IMR-90 (cell line): ENCODE measurements around the gene TFAP2A. TPM values are rescaled to one million over a fixed set of nuclear protein-coding genes. Genes with fewer than 3 reads are reported as not detected.

Source experiments
- MAFK ChIP-seq: IDR thresholded peaks from 2 replicates; pipeline ENCODE4 v1.6.1; 2012; ENCODE audit warnings: low read depth, low read length, improper control_type of control experiment
- polyA plus RNA-seq, 3 experiments: library from polyadenylated mRNA; depleted of rRNA; stranded (reverse); fragments of >200 nt; gene quantifications; 2 replicates each; pipeline ENCODE4 v1.2.3, GENCODE V29; 2012; ENCODE audit warnings: low replicate concordance in 1 of 3
- total RNA-seq: library from RNA; depleted of rRNA; stranded (reverse); fragments of >200 nt; gene quantifications from 2 replicates; pipeline ENCODE4 v1.2.3, GENCODE V29; 2012
- TF ChIP-seq, protein P1 (sequence below): conservative IDR thresholded peaks from 2 replicates; pipeline ENCODE4 v1.5.1; 2012; ENCODE audit warnings: mild to moderate bottlenecking, low read depth, low read length, improper control_type of control experiment

The TFAP2A gene
- total and polyA plus RNA-seq, 2 of the 4 experiments (the other 2 are of a cell fraction) = 0.72 to 7.1 TPM

GRCh38 chr6:10412461-10413261, 2.2 kb downstream of the TFAP2A start (continued):
- TF ChIP-seq MAFK = no peak
- TF ChIP-seq, protein P1, sequence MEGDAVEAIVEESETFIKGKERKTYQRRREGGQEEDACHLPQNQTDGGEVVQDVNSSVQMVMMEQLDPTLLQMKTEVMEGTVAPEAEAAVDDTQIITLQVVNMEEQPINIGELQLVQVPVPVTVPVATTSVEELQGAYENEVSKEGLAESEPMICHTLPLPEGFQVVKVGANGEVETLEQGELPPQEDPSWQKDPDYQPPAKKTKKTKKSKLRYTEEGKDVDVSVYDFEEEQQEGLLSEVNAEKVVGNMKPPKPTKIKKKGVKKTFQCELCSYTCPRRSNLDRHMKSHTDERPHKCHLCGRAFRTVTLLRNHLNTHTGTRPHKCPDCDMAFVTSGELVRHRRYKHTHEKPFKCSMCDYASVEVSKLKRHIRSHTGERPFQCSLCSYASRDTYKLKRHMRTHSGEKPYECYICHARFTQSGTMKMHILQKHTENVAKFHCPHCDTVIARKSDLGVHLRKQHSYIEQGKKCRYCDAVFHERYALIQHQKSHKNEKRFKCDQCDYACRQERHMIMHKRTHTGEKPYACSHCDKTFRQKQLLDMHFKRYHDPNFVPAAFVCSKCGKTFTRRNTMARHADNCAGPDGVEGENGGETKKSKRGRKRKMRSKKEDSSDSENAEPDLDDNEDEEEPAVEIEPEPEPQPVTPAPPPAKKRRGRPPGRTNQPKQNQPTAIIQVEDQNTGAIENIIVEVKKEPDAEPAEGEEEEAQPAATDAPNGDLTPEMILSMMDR = no peak
